ENCODE measurements around the gene SLC2A3.
"Not testable (repeated sequence)": the region's sequence is repeated elsewhere in the genome, so short reads cannot be mapped to it uniquely, and the experiment has no call there.

- not testable (repeated sequence) for TF ChIP-seq CTCF (IDR thresholded peaks at IDR 0.05; ENCODE audit: poor library complexity); EZH2 (IDR thresholded peaks at IDR 0.05; ENCODE audit: borderline replicate concordance)
These were observed 36.3 kb upstream of the SLC2A3 start for GRCh38 chr12:7972269-7972668.
